HS-5 (cell line): ENCODE data around the gene SLC26A2.
A peak's percentile ranks its signal among the peaks of the same experiment; 100 is the strongest.

Source experiments
- DNase-seq: peaks from one replicate; pipeline ENCODE4 v3.0.0-alpha.2; 2012; ENCODE audit warnings: low read depth

The SLC26A2 gene

DNA sequence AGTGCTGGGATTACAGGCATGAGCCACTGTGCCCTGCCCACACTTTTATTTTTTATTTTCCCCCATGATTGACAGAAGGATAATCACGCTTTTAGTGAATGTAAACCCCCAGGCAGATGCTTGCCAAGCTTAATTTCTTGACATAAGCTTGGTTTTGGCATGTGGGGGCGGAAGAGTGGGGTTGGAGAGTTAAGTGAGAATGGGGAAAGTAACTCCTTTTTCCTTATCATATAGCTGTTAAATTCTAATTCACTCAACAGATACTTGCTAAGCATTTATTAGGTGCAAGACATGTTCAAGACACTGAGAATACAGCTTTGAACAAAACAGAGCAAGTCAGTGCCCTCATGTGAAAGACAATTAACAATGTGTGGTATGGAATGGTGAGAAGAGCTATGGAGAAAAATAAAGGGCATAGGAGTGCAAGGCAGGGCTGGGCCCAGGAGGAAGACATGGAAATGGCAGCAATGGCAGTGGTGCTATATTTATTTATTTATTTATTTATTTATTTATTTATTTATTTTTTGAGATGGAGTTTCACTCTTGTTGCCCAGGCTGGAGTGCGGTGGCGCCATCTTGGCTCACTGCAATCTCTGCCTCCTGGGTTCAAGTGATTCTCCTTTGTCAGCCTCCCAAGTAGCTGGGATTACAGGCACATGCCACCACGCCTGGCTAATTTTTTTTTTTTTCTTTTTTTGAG lies 2.2 kb downstream of the SLC26A2 start:
- no peak for DNase-seq

DNA sequence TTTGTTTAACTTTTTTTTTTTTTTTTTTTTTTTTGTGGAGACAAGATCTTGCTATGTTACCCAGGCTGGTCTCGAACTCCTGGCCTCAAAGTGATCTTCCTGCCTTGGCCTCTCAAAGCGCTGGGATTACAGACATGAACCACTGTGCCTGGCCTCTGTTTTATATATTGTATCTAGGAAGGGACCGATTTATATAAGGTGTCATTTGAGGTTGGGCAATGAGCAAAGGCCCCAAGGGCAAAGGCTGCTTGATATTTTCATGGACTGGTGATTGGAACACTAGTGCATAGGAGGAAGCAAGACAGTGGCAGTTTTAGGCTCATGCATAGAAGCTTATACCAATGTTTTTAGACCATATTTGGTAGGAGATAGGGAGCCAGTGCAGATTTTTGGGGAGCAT lies 3.2 kb downstream of the SLC26A2 start:
- DNase-seq = no peak

DNA sequence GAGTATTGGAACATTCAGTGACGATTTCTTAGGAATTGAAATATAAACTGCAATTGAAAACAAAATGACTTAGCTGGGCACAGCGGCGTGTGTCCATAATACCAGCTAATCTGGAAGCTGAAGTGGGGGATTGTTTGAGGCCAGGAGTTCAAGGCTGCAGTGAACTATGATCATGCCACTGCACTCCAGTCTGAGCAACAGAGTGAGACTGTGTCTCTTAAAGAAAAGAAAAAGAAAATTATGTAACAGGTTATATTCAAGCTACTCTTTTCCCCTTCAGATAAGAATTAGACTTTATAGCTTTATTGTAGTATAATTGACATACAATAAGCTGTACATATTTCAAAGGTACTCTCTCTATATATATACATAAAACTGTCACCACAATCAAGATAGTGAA lies 6.4 kb downstream of the SLC26A2 start:
- DNase-seq = no peak

DNA sequence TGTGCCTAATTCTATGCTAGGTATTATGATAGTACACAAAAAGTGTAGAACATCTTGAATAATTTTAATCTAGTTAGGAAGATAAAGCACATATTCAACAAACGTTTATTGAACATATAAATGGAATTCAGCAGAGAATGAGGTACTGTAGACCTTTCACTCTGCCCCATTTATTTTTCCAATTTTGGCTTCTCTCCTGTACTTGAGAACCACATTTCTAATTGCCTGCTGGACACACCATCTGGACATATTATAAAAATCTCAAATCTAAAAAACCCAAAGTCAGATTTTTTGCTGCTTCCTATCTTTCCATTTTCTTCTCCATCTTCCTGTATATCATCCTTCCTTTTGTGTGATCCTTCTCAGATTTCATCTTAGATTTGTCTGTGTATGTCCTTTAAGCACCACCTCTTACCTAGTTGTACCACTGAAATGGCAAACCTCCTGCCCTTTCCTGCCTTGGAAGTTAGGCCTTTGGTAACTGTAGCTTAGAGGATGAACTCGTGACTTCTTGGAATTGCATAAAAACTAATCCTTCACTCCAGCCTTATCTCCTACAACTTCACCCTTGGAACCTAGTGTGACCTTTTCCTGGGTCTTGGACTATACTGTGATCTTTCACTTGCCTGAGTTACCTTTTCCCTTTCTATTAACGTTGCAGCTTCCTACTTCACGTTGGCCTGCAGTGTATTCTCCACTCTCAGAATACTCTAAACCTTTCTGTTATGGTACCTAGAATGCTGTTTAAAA lies 8.8 kb downstream of the SLC26A2 start:
- DNase-seq = no peak

DNA sequence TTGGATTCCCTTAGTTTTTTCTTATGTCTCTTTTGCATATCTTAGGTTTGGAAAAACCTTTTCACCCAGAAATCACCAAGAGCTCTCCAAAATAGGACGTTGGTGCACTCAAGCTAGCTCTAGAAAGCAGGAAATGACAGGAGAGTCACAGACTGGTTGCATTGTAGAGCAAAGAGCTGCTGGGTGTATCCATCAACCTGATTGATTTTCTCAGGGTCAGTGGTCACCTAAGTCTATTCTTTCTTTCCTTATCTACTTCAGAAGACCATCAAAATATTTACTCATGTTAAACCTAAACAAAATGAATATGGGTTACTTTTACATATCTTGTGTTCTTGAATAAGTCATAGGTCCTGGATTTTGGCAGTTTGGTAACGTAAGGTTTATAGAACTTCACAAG lies 14.9 kb downstream of the SLC26A2 start:
- DNase-seq = no peak

DNA sequence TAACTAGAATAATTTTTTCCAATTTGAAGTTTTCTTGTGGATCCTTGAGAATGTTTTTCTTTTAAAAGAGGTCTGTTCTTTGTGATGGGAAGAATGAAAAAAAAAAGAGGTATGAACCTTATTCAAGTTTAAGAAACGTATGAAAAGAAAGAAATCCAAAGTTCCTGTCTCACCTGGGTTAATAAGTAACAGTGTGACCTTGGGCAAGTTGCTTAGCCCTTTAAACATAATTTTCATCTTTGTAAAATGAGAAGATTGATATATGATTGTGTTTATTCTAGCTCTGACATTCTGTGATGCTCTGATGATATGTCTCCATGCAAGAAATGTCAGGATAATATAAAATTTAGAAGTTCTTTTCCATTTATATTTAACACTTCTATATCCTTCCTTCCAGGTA lies 19.3 kb downstream of the SLC26A2 start:
- DNase-seq = no peak

DNA sequence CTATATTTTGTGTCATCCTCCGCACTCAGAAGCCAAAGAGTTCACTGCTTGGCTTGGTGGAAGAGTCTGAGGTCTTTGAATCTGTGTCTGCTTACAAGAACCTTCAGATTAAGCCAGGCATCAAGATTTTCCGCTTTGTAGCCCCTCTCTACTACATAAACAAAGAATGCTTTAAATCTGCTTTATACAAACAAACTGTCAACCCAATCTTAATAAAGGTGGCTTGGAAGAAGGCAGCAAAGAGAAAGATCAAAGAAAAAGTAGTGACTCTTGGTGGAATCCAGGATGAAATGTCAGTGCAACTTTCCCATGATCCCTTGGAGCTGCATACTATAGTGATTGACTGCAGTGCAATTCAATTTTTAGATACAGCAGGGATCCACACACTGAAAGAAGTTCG lies 20.6 kb downstream of the SLC26A2 start:
- no peak for DNase-seq

DNA sequence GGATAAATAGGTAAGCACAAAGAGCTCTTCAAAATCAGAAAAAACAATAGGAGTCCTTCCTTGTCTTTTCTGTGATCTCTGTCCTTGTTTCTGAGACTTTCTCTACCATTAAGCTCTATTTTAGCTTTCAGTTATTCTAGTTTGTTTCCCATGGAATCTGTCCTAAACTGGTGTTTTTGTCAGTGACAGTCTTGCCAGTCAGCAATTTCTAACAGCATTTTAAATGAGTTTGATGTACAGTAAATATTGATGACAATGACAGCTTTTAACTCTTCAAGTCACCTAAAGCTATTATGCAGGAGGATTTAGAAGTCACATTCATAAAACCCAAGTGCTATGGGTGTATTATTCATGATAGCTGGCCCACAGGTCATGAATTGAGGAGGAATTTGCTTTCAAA lies 21.9 kb downstream of the SLC26A2 start:
- no peak for DNase-seq

DNA sequence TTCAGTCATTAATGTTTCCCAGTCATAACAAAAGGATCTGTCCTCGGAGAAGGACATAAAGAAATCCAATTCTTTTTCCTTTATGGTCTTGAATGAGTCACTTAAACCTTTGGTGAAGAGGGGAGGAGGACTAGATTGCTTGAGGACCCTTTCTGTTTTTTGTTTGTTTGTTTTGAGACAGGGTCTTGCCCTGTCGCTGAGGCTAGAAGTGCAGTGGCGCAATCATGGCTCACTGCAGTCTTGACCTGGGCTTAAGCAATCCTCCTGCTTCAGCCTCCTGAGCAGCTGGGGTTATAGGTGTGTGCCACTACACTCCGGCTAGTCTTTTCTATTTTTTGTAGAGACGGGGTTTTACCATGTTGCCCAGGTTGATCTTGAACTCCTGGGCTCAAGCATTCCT lies 27.6 kb downstream of the SLC26A2 start:
- DNase-seq = no peak

DNA sequence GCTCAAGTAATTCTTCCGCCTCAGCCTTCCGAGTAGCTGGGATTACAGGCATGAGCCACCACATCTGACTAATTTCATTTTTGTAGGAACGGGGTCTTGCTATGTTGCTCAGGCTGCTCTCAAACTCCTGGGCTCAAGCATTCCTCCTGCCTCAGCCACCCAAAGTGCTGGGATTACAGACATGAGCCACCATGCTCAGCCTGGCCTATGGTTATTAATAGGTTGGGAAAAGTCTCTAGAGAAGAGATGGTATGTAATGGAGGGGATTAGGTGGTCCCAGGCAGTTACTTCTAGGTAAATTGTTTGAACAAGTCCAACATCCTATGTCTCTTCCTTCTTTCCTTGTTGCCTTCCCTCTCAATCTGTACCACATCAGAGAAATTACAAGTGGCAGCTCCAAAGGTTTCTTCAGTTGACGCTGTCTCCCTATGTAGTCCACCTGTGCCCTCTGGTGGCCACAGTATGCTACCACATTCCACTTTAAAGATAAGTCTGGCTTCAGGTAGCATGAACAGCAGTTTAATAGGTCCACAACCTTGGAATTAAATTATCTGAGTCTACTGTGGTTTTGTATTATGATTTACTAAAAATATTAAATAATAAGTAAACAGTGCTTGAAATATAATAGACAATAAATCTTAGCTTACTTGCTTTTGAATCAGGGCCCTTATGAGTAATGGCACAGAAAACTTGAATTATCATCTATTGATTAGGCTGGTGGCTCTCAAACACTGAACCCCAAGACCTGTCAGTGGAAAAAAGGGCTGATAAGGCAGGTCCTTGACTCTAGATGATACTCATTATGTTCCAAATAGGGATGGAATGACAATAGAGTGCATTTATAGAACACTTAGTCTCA lies 30.2 kb downstream of the SLC26A2 start:
- DNase-seq = peak; percentile 28

DNA sequence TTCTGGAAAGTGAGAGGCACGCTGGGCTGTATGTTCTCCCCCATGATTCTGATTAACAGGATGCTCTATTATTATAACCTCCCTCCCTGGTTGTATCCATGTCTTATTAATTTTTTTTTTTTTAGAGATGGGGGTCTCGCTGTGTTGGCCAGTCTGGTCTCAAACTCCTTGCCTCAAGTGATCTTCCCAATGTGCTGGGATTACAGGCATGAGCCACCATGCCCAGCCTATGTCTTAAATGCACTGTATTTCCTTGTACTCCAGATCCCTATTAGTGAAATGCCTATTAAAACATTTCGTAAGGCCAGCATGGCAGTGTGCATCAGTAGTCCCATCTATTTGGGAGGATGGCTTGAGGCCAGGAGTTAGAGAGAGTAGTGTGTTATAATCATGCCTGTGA lies 32.9 kb downstream of the SLC26A2 start:
- DNase-seq = no peak

DNA sequence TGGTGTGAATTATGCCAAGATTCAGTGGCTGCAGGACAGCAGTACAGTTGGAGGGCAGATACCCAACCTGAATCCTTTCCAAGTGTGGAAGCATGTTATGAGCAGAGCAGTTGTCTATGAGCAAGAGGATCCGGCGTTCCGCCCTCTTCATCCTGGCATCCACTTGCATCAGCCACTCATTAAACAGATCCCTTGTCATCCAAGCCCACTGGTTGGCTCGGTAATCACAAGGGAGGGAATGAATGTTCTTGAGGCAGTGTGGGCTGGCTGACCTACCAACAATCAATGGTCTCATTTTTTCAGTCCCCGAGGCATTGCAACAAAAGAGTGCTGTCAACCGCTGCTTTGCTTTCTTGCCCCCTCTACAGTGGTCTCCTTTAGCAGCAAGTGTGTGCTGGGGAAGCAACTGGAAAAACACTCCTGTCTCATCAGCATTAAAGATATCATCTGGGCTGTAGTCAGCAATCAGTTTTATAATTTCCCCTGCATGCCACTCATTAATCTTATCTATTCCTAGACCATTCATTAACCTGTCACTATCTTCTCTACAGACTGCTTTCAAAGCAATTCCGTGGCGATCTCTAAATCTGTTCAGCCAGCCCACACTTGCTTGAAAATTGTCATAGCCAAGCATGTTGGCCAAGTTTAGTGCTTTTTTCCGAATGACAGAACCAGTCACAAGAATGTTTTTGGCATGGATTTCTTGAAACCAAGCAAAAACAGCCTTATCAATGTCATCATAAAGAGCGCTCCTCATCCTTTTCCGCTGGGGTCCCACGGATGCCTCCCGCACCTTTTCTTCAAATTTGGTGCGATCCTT lies 35.0 kb downstream of the SLC26A2 start:
- DNase-seq = no peak

DNA sequence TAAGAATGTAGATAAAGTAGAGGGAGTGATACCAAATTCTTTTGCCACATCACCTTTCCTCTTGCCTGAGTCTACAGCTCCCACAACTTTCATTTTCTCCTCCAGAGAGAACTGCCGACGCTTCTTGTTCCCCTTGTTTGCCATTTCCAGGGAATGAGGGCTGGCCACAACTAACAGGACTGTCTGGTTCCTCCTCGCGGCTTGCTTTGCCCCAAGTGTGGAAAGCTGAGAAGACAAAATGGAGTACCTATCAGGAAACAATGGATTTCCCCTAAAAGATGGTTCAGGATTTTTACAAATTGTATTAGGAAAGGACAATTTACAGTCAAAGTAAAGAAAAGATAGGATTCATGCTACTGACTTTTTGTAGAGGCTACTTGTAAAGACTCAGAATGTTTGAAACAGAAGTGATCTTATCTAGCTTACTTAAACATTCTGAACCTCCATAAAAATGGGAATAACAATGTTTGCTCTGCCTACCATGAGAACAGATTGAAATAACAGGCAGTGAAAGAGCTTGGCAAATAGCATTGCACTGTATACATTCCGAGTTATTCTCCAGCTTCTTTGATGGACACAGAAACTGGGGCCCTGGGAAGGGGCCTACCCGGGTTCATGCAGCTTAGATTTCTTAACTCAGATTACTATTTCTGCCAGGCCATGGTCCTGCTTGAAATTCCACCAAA lies 35.8 kb downstream of the SLC26A2 start:
- no peak for DNase-seq

DNA sequence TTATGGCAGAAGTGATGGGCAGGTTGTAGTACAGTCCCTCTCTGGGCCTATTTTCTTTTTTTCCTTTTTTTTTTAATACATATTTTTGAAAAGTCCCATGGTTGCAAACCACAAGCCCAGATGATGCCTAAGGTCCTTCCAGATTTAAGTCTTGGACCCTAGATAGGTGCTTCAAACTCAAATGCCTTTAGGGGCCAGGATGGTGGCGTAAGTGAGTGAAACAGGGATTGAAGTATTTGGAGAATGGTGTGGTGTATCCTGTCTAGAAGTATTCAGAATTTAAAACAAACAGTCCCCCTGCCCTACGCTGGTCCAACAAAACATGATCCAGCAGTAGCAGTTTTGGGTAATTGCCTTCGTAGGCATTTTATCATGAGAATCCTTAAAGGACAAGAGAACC lies 37.7 kb downstream of the SLC26A2 start:
- no peak for DNase-seq

DNA sequence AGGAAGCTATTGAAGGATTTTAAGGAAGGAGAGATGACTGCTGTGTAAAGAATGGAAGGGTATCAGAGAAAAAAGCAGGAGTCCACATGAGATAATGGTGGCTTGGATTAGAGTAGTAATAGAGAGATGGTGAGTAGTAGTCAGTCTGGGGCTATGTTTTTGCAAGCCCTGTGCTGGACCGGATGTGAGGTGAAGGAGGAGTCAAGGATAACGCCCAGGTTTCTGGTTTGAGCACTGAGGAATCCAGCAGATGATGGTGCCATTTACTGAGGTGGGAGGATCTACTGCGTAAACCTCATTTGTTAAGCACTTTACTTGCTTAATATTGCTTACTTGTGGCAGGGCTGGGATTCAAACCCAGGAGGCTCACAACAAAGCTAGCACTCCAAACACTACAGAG lies 38.8 kb downstream of the SLC26A2 start:
- no peak for DNase-seq

DNA sequence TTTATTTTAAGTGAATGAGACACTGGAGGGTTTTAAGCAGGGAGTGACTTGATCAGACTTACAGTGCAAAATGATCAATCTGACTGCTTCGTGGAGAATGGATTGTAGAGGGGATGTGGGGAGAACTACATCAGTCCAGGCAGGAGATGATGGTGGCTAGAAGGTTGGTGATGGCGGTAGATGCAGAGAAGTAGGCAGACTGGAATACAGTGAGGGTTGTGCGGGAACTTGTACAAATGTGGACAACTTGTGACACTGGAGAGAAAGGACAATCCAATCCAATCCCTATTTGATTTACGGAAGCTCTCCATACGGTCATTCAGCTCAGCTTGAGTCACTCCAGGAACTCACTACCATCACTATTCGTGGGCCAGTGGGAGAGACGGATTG lies 39.3 kb downstream of the SLC26A2 start:
- DNase-seq = no peak

DNA sequence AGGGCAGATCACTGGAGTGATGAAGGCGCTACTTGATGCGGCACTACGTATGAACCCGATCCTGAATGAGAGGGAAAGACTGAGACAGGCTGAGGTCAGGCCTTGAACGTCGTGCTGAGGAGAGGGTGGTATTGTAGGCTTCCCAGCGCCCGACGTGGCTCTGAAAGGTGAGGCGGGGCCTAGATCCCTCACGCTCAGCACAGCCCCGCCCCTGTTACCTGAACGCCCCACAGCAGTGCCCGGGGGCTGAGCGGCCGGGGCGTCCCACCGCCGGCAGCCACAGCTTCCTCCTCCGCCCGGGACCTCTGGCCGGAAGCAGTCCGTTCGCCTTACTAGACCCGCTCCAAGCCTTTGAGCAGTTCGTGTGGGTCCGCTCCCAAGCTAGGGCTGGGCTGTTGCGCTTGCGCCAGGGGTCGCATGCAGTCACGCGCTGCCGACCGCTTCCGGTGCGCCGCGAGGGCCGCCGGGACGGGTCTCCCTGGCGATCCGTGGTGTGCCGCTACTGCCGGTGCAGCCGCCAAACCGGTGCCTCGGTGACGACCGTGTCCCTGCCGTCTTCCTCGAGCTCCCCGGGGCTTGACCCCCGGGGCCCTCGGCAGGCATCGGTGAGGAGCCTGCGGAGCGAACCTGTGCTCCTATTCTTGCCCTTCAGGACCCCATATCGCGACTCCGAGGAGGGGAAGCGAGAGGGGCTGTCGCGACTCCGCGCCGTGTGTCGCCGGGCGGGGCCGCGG lies 39.9 kb downstream of the SLC26A2 start, which contains the start of the genes HMGXB3 and TIGD6:
Gene HMGXB3, plus strand, starts transcription at position 484 of the 734 bp plus-strand sequence. CDS start 4,114 bp downstream, outside the sequence.
Gene TIGD6, minus strand, starts transcription at position 399 of the 734 bp plus-strand sequence. CDS start 4,306 bp downstream, outside the sequence.
- peak; percentile 79 for DNase-seq

DNA sequence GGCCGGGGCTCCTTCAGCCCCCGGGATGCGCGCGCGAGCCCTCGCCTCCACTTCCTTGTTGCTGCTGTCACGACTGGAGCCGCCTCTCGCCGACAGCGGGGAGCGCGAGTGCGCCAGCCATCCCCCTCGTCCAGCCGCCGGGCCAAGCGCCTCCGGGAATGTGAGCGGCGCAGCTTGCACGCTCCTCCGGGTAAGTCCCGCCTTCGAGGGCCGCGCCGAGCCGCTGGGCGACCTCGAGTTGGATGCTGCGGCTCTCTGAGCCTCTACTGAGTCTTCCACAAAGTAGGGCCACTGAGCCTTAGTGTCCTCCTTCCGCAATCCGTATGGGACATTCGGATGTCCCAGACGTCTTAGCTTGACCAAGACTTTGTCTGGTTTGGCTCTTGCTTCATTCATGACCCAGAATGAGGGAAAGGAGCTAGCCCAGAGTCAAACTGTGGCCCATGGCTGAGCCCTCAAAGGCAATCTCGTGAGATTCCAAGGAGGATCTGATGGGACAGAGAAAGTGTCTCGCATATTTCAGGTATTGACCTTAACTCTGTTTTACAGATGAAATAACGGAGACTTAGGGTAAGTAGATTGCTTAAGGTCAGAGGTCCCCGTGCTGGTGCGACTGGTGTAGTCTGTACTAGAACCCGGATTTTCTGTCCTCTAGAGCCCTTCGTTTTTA lies 40.6 kb downstream of the SLC26A2 start:
- DNase-seq = no peak

DNA sequence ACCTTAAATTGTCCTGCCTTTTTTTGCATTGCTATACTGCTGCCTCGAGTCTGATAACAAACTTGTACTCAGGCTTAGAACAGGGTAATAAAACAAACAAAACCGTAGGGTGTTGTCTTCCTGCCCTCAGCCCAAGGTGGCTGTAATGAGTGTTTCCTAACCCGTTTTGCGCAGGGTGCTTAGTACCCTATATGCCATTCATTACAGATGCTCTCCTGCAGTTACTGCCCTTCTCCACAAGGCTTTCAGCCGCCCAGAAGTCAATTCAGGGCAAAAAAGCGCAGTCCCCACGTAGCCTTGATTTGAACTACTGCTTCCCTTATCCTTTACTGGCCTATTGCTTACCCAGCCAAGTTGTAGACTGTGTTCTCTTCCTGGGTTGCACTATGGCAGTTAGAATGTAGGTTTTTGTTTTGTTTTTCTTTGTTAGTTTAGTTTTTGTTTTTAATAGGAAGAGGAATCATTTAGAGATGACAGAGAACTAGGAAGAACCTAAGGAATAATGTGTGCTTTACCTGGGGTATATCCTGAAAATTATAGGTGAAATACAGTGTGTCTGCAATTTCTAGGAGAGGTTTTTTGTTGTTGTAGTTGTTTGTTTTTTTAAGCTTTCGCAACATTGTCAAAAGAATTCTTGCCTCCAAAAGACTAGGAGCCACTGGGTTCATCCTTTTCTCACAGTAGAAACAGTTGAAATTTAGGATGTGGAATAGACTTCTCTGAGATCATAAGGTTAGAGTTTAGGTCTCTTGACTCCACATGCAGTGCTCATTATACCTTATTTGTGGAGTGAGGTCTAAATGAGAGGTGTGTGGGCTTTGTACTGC lies 41.3 kb downstream of the SLC26A2 start:
- DNase-seq = peak; percentile 28
